Measurements from ENCODE around the gene ZFHX3.
"Not testable (repeated sequence)": the region's sequence is repeated elsewhere in the genome, so short reads cannot be mapped to it uniquely, and the experiment has no call there.

ZFHX3 gene

GRCh38 chr16:72989579-72990551 is 58.1 kb downstream of the ZFHX3 start:
- peak; percentile 75 for DNase-seq (ENCODE audit: extremely low read depth, low read depth)
- TF ChIP-seq CTCF (IDR thresholded peaks at IDR 0.05; ENCODE audit: low read depth, low read length), result no peak

GRCh38 chr16:72989203-72989578 is 58.7 kb downstream of the ZFHX3 start:
- not testable (repeated sequence) for DNase-seq (ENCODE audit: extremely low read depth, low read depth)

- TF ChIP-seq CTCF (IDR thresholded peaks at IDR 0.05; ENCODE audit: low read depth, low read length), result no peak
- DNase-seq (ENCODE audit: extremely low read depth, low read depth), result no peak
Measured at GRCh38 chr16:72988569-72988968, 59.4 kb downstream of the ZFHX3 start.

GRCh38 chr16:72987480-72987901 is 60.4 kb downstream of the ZFHX3 start:
- no peak for DNase-seq (ENCODE audit: extremely low read depth, low read depth)
- no peak for TF ChIP-seq CTCF (IDR thresholded peaks at IDR 0.05; ENCODE audit: low read depth, low read length)

GRCh38 chr16:72985995-72986394 is 61.9 kb downstream of the ZFHX3 start:
- no peak for TF ChIP-seq CTCF (IDR thresholded peaks at IDR 0.05; ENCODE audit: low read depth, low read length)

GRCh38 chr16:72985148-72985941 is 62.6 kb downstream of the ZFHX3 start:
- DNase-seq (ENCODE audit: extremely low read depth, low read depth), result peak; percentile 47
- no peak for TF ChIP-seq CTCF (IDR thresholded peaks at IDR 0.05; ENCODE audit: low read depth, low read length)

More at GRCh38 chr16:72985995-72986394, 61.9 kb downstream of the ZFHX3 start:
- DNase-seq (ENCODE audit: extremely low read depth, low read depth), result no peak

GRCh38 chr16:72983728-72984350 is 64.1 kb downstream of the ZFHX3 start:
- no peak for TF ChIP-seq CTCF (IDR thresholded peaks at IDR 0.05; ENCODE audit: low read depth, low read length)
- DNase-seq (ENCODE audit: extremely low read depth, low read depth), result no peak

Data from AG09319 (cell line).